ENCODE results near the gene MAGEB6B.

DNA sequence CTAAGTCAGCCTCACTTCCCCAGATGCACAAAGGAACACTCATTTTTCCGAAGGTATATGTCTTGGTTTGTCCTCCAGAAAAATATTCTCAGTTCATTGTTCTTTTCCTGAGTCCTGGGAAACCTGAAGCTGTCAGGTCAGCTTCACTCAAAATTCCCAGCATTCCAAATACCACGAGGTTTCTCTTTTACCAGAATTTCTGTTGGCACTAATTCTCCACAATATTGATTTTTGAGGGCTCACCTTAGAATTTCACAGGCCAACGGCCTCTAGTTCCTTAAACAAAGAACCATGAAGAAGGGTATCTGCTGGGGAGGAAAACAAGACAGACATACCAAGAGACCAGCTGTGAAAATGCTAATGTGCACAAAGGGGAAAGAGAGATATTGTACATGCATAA lies 47.6 kb downstream of the MAGEB6B start:
- TF ChIP-seq, protein P1, sequence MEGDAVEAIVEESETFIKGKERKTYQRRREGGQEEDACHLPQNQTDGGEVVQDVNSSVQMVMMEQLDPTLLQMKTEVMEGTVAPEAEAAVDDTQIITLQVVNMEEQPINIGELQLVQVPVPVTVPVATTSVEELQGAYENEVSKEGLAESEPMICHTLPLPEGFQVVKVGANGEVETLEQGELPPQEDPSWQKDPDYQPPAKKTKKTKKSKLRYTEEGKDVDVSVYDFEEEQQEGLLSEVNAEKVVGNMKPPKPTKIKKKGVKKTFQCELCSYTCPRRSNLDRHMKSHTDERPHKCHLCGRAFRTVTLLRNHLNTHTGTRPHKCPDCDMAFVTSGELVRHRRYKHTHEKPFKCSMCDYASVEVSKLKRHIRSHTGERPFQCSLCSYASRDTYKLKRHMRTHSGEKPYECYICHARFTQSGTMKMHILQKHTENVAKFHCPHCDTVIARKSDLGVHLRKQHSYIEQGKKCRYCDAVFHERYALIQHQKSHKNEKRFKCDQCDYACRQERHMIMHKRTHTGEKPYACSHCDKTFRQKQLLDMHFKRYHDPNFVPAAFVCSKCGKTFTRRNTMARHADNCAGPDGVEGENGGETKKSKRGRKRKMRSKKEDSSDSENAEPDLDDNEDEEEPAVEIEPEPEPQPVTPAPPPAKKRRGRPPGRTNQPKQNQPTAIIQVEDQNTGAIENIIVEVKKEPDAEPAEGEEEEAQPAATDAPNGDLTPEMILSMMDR (conservative IDR thresholded peaks at IDR 0.05; ENCODE audit: low read length), result no peak
- TF ChIP-seq EZH2phosphoT487 (IDR thresholded peaks at IDR 0.05; ENCODE audit: borderline replicate concordance, low read depth, low read length), result no peak
